ENCODE measurements around the gene STC2.

DNA sequence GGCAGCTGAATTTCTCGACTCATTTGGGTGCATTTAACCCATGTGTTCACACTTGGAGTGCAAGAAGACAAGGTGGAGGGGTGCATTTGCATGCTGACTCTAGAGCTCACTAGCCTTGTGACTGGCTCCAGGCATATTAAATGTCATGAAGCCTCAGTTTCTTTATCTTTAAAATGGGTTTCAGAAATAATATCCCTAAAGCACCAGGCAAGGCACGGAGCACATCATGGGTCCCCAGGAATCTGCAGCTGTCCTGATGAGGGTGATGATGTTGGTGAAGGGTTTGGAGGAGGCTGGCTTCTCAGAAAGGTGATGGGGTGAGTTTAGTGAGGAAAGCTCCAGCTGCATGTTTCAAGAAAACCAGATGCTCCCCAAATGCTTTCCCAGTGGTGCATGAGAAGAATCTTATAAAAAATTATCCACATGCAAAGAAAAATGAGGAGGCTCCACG lies 14.8 kb downstream of the STC2 start:
- TF ChIP-seq POLR2A (IDR thresholded peaks at IDR 0.05) = no peak
- TF ChIP-seq, protein P1, sequence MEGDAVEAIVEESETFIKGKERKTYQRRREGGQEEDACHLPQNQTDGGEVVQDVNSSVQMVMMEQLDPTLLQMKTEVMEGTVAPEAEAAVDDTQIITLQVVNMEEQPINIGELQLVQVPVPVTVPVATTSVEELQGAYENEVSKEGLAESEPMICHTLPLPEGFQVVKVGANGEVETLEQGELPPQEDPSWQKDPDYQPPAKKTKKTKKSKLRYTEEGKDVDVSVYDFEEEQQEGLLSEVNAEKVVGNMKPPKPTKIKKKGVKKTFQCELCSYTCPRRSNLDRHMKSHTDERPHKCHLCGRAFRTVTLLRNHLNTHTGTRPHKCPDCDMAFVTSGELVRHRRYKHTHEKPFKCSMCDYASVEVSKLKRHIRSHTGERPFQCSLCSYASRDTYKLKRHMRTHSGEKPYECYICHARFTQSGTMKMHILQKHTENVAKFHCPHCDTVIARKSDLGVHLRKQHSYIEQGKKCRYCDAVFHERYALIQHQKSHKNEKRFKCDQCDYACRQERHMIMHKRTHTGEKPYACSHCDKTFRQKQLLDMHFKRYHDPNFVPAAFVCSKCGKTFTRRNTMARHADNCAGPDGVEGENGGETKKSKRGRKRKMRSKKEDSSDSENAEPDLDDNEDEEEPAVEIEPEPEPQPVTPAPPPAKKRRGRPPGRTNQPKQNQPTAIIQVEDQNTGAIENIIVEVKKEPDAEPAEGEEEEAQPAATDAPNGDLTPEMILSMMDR (IDR thresholded peaks at IDR 0.05) = no peak
